ENCODE data around the gene CDK19. TPM values are rescaled to one million over a fixed set of nuclear protein-coding genes. Genes with fewer than 3 reads are reported as not detected.

Gene CDK19
- total RNA-seq, 1 donor = 17.8 TPM

- TF ChIP-seq, protein P1, sequence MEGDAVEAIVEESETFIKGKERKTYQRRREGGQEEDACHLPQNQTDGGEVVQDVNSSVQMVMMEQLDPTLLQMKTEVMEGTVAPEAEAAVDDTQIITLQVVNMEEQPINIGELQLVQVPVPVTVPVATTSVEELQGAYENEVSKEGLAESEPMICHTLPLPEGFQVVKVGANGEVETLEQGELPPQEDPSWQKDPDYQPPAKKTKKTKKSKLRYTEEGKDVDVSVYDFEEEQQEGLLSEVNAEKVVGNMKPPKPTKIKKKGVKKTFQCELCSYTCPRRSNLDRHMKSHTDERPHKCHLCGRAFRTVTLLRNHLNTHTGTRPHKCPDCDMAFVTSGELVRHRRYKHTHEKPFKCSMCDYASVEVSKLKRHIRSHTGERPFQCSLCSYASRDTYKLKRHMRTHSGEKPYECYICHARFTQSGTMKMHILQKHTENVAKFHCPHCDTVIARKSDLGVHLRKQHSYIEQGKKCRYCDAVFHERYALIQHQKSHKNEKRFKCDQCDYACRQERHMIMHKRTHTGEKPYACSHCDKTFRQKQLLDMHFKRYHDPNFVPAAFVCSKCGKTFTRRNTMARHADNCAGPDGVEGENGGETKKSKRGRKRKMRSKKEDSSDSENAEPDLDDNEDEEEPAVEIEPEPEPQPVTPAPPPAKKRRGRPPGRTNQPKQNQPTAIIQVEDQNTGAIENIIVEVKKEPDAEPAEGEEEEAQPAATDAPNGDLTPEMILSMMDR (IDR thresholded peaks at IDR 0.05; ENCODE audit: insufficient read depth, low read length) = no peak
- DNase-seq (ENCODE audit: low read depth) = peak; percentile 3
- H3K4me3 ChIP-seq (ENCODE audit: low read depth, low read length) = no peak overlapping the region
Observed at GRCh38 chr6:110781522-110782214, 33.6 kb downstream of the CDK19 start.

DNA sequence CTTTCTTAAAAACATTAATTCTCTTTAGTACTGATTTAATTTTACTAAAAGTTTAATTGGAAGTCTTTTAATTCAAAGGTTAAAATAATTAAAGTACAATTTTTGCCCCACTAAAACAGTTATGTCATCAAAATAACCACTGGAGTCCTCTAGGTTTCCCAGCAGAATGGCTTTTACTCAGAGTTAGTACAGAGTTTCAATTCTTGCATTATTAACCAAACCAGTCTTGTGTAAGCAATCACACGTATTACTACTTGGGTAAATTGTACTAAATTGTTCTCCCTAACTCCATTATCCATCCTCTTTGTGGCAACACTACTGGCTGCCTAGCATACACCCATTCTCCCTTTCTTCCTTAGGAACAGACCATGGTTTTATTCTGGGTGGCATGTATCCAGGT is 36.9 kb downstream of the CDK19 start:
- DNase-seq (ENCODE audit: low read depth) = no peak
- TF ChIP-seq, protein P1 (IDR thresholded peaks at IDR 0.05; ENCODE audit: insufficient read depth, low read length) = no peak
- no peak overlapping the region for H3K4me3 ChIP-seq (ENCODE audit: low read depth, low read length)

DNA sequence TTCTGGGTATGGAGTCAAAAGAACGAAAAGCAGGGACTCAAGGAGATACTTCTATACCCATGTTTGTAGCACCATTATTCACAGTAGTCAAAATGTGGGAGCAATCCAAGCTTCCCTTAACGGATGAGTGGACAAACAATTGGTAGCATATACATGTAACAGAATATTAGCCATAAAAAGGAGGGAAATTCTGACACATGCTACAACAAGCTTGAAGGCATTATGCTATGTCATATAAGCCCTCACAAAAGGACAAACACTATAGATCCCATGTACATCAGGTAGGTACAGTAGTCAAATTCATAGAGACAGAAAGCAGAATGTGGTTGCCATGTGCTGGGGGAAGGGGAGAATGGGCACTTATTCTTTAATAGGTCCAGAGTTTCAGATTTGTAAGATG is 37.6 kb downstream of the CDK19 start:
- H3K4me3 ChIP-seq (ENCODE audit: low read depth, low read length) = no peak overlapping the region
- TF ChIP-seq, protein P1 (IDR thresholded peaks at IDR 0.05; ENCODE audit: insufficient read depth, low read length) = no peak
- no peak for DNase-seq (ENCODE audit: low read depth)

GRCh38 chr6:110776413-110776812 is 38.9 kb downstream of the CDK19 start:
- no peak overlapping the region for H3K4me3 ChIP-seq (ENCODE audit: low read depth, low read length)
- DNase-seq (ENCODE audit: low read depth) = no peak
- TF ChIP-seq, protein P1 (IDR thresholded peaks at IDR 0.05; ENCODE audit: insufficient read depth, low read length) = no peak

- no peak overlapping the region for H3K4me3 ChIP-seq (ENCODE audit: low read depth, low read length)
- TF ChIP-seq, protein P1 (IDR thresholded peaks at IDR 0.05; ENCODE audit: insufficient read depth, low read length) = no peak
- no peak for DNase-seq (ENCODE audit: low read depth)
Observed at GRCh38 chr6:110769923-110770322, 45.3 kb downstream of the CDK19 start.

GRCh38 chr6:110768057-110768456 is 47.2 kb downstream of the CDK19 start:
- no peak for DNase-seq (ENCODE audit: low read depth)
- no peak overlapping the region for H3K4me3 ChIP-seq (ENCODE audit: low read depth, low read length)
- TF ChIP-seq, protein P1 (IDR thresholded peaks at IDR 0.05; ENCODE audit: insufficient read depth, low read length) = no peak

DNA sequence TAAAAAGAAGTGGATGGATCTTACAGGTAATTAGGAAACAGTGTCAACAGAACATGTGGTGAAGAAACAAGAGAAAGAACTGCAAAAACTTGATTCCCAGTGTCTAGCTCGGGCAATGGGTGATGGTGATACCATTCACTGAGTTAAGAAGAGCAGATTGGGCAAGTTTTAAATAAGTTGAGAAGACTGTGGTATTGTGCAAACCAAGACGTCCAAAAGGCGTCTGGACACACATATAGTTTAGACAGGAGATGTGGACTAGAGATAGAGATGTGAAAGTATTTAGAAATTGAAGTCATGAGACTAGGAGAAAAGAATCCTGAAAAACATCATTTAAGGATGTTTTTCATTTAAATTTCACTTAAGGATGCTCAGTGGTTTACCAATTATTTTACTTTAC is 53.9 kb downstream of the CDK19 start:
- TF ChIP-seq, protein P1 (IDR thresholded peaks at IDR 0.05; ENCODE audit: insufficient read depth, low read length) = no peak
- no peak overlapping the region for H3K4me3 ChIP-seq (ENCODE audit: low read depth, low read length)
- no peak for DNase-seq (ENCODE audit: low read depth)
